HCT116 (cell line): ENCODE results near the gene DNAH7. TPM values are rescaled to one million over a fixed set of nuclear protein-coding genes. Genes with fewer than 3 reads are reported as not detected.

Experiments
- ATAC-seq: fragments of 200-7000 bp; cut with Tn5 transposase; 2 replicates; pipeline ENCODE4 v1.9.1; 2020; ENCODE audit warnings: mild to moderate bottlenecking, moderate library complexity
- BruUV-seq: library from RNA; stranded (reverse); fragments of 400-500 nt; replicated peaks from 2 replicates; lab custom pipeline; 2021; lab: Mats Ljungman, UMichigan
- CTCF ChIA-PET: fragments of 300-600 bp; sonication (Branson Sonifier 250); formaldehyde crosslinking; loops from one replicate; lab custom pipeline; 2021; ENCODE audit warnings: antibody characterized with exemption; lab: Charles Lee
- POLR2A ChIA-PET: fragments of 300-600, 350-600 bp; sonication (Branson Sonifier 250); formaldehyde crosslinking; loops from one replicate; lab custom pipeline; 2021; ENCODE audit warnings: antibody characterized with exemption; lab: Charles Lee
- RAD21 ChIA-PET, 2 experiments: fragments of 300-600 bp; sonication (Branson Sonifier 250); formaldehyde crosslinking; loops; one replicate each; lab custom pipeline; 2023; ENCODE audit warnings: low total read pairs in 2 of 2; ENCODE audit not compliant: uncharacterized antibody in 2 of 2, unreplicated experiment in 2 of 2, low non-redundant PET in 1 of 2; lab: Charles Lee
- DNase-seq: peaks from one replicate; pipeline ENCODE4 v3.0.0-alpha.2; 2010; ENCODE audit warnings: low read depth, low spot score
- H2AFZ ChIP-seq: fragments of 200-600 bp; shearing (Covaris generic), sonication (generic); 2 replicates; pipeline ENCODE4 v1.6.1; 2017; ENCODE audit warnings: low read depth, mixed run types, mixed read lengths, antibody characterized with exemption, low read length; ENCODE audit not compliant: poor library complexity, severe bottlenecking
- H3K27ac ChIP-seq: 2 replicates; pipeline ENCODE4 v1.5.1; 2012; ENCODE audit warnings: low read depth, low read length
- H3K27me3 ChIP-seq: fragments of 200-600 bp; sonication (generic); 2 replicates; pipeline ENCODE4 v1.6.1; 2016; ENCODE audit warnings: mixed run types, low read length, mixed read lengths; ENCODE audit not compliant: insufficient read depth
- H3K36me3 ChIP-seq, 2 experiments: fragments of 200-500 bp in 1 of 2; fragments of 200-600 bp in 1 of 2; sonication (Bioruptor generic) in 1 of 2; sonication (generic) in 1 of 2; 2 replicates each; pipeline versions ENCODE4 v1.5.1 to v1.6.1; 2014 to 2016; ENCODE audit warnings: low read length in 2 of 2, inconsistent platforms in 1 of 2, mixed read lengths in 1 of 2, mixed run types in 1 of 2; ENCODE audit not compliant: insufficient read depth in 2 of 2, control insufficient read depth in 1 of 2
- H3K4me1 ChIP-seq, 2 experiments: fragments of 200-600 bp in 1 of 2; sonication (generic) in 1 of 2; 2 replicates each; pipeline versions ENCODE4 v1.5.1 to v1.6.1; 2012 to 2017; ENCODE audit warnings: low read length in 2 of 2, inconsistent platforms in 1 of 2, mild to moderate bottlenecking in 1 of 2, mixed read lengths in 1 of 2, mixed run types in 1 of 2, moderate library complexity in 1 of 2; ENCODE audit not compliant: insufficient read depth in 2 of 2, control insufficient read depth in 1 of 2
- H3K4me2 ChIP-seq: fragments of 200-600 bp; sonication (generic); 2 replicates; pipeline ENCODE4 v1.6.1; 2017; ENCODE audit warnings: mixed run types, low read length, mixed read lengths
- H3K4me3 ChIP-seq, 2 experiments: fragments of 200-600 bp in 1 of 2; sonication (generic) in 1 of 2; replicated peaks in 1 of 2; 2 replicates each; pipeline ENCODE4 v1.5.1; 2011 to 2016; ENCODE audit warnings: low read length in 2 of 2, control low read depth in 1 of 2, low read depth in 1 of 2, mild to moderate bottlenecking in 1 of 2, mixed read lengths in 1 of 2, mixed run types in 1 of 2
- H3K79me2 ChIP-seq: fragments of 200-600 bp; sonication (generic); 2 replicates; pipeline ENCODE4 v1.6.1; 2017; ENCODE audit warnings: mild to moderate bottlenecking, mixed run types, low read length, moderate library complexity, mixed read lengths; ENCODE audit not compliant: insufficient read depth
- H3K9ac ChIP-seq: fragments of 200-600 bp; sonication (generic); 2 replicates; pipeline ENCODE4 v1.6.1; 2016; ENCODE audit warnings: low read length, mixed read lengths
- H3K9me2 ChIP-seq: fragments of 200-600 bp; sonication (generic), shearing (Covaris generic); 2 replicates; pipeline ENCODE4 v1.6.1; 2017; ENCODE audit warnings: mixed run types, mild to moderate bottlenecking, moderate library complexity; ENCODE audit not compliant: insufficient read depth
- H3K9me3 ChIP-seq, 2 experiments: fragments of 200-500 bp in 1 of 2; fragments of 200-600 bp in 1 of 2; sonication (Bioruptor generic) in 1 of 2; sonication (generic) in 1 of 2; 2 replicates each; pipeline ENCODE4 v1.6.1; 2014 to 2017; ENCODE audit warnings: low read length in 2 of 2, mixed read lengths in 2 of 2, inconsistent platforms in 1 of 2, low read depth in 1 of 2, mild to moderate bottlenecking in 1 of 2, mixed run types in 1 of 2, moderate library complexity in 1 of 2; ENCODE audit not compliant: control insufficient read depth in 1 of 2, insufficient read depth in 1 of 2
- H4K20me1 ChIP-seq: fragments of 200-600 bp; sonication (generic), shearing (Covaris generic); 2 replicates; pipeline ENCODE4 v1.6.1; 2017; ENCODE audit warnings: mixed run types, mild to moderate bottlenecking, moderate library complexity; ENCODE audit not compliant: insufficient read depth
- CEBPB ChIP-seq: IDR thresholded peaks from 2 replicates; pipeline ENCODE4 v1.6.1; 2012; ENCODE audit warnings: low read depth
- EZH2phosphoT487 ChIP-seq: fragments of 200-600 bp; IDR thresholded peaks from 2 replicates; pipeline ENCODE4 v1.6.1; 2018; ENCODE audit warnings: antibody characterized with exemption, borderline replicate concordance
- RAD21 ChIP-seq: IDR thresholded peaks from 2 replicates; pipeline ENCODE4 v1.6.1; 2012; ENCODE audit warnings: low read depth, mild to moderate bottlenecking
- SP1 ChIP-seq: IDR thresholded peaks from 2 replicates; pipeline ENCODE4 v1.6.1; 2012; ENCODE audit warnings: low read depth
- TCF7L2 ChIP-seq: IDR thresholded peaks from 2 replicates; pipeline ENCODE4 v1.7.0; 2011; ENCODE audit warnings: borderline replicate concordance, inconsistent platforms; ENCODE audit not compliant: insufficient read depth, insufficient read length; ENCODE audit errors: extremely low read depth
- intact Hi-C: fragments of 100-400 bp; cut with micrococcal nuclease; formaldehyde crosslinking; loops from 2 replicates; pipeline ENCODE4 v1.10.0; 2022
- total RNA-seq: library from RNA; stranded (reverse); gene quantifications from one replicate; pipeline ENCODE4 v1.2.1, GENCODE V29; 2021; ENCODE audit not compliant: unreplicated experiment
- TF ChIP-seq, protein P1 (sequence below), 3 experiments: fragments of 200-600 bp in 1 of 3; sonication (generic) in 1 of 3; IDR thresholded peaks in 2 of 3; conservative IDR thresholded peaks in 1 of 3; 2 replicates each; pipeline ENCODE4 v1.5.1; 2012 to 2017; ENCODE audit warnings: low read depth in 2 of 3, low read length in 2 of 3, antibody characterized with exemption in 1 of 3, borderline replicate concordance in 1 of 3, control low read depth in 1 of 3, mild to moderate bottlenecking in 1 of 3, mixed read lengths in 1 of 3, mixed run types in 1 of 3, moderate library complexity in 1 of 3; ENCODE audit not compliant: insufficient read depth in 1 of 3

DNAH7 gene
- total RNA-seq, 1 experiment from 2014 or later: not detected

DNA sequence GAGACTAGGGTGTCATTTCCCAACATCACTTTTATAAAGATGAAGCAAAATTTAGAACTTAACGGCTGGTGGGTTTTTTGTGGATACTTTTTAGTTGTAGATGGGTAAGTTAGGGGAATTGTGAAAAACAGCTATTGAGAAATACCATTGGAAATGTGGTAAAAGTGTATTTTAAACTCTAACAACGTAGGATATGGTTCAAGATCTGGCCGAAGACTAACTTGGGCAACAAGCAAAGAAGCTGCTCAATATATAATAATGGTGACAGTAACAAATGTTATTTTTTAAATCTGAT is 1.6 kb downstream of the DNAH7 start:
- Histone ChIP-seq H3K27me3 (no peaks in the 10 kb centered on the region), H3K27ac (no peak overlapping the region), H3K36me3 (no peaks in the 10 kb centered on the region), H3K4me2 (no peak overlapping the region; the same call in 1 of the 2 replicates), H4K20me1 (no peaks in the 10 kb centered on the region), H3K9me3 (no peaks in the 10 kb centered on the region), H3K9me2 (no peaks in the 10 kb centered on the region)
- no TSS peak for BruUV-seq
- CTCF ChIA-PET: interaction anchor here (0.8 to 3.0 kb wide), 11 partner anchors 9 to 410 kb away, joined by 3 to 26 read pairs (median 4); partner anchors contain the start of gene SLC39A10
- ATAC-seq: no peak
- TF ChIP-seq EZH2phosphoT487 (no peak), CEBPB (0 out of 2 replicates have a peak, but pooled peaks have one; percentile 22), TCF7L2 (no peak)
- TF ChIP-seq, all 23 proteins: peak for 1
- Histone ChIP-seq H2AFZ (peak overlapping the region; percentile 85), H3K79me2 (no peaks in the 10 kb centered on the region), H3K9ac (no peak overlapping the region), H3K4me3 (no peak overlapping the region), H3K4me1 (peaks cover 0 to 3% of the 10 kb centered on the region in 2 experiments; a peak in 1 of 4 replicates)
- intact Hi-C loops: loop anchor here (1.0 to 2.0 kb wide), 2 partner anchors 129 to 568 kb away; no protein-coding TSS in a partner anchor
- POLR2A ChIA-PET: no interaction called here
- RAD21 ChIA-PET: no interaction called here
- DNase-seq: no peak

DNA sequence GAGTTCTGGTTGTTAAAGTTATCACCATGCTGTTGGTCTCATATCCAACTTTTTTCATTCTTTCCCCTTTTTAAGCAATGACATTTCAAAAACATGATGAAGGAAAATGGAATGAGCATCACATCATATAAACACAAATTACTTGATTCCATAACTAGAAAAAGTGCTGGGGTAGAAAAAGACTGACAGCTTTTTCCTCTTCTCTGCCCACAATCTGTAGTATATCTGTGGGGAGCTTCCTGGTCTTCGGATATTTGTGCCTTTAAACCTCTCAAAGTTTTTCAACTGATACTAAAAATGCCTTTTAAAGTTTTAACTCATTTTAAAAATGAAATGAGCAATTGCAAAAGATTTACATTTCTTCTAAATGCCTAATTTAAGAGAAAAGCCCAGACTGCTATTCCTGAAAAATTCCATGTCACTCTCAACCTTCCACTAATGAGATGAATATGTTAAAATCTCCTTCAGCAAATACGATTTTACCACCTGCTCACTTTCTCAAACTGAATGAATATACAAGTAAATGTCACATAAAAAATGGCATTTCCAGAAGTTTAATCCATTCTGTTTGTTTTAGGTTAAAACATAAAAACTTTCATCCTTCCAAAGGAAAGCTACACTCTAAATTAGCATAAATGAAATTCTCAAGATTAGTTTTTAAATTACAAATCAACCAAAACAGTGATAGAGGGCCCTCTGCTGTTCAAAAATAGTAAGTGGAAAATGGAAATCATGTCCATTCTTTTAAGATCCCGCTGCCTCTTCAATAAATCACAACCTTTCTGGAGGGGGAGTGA is 2.1 kb downstream of the DNAH7 start:
- H3K27ac ChIP-seq: no peak overlapping the region
- H3K27me3 ChIP-seq: no peaks in the 10 kb centered on the region
- H3K9me2 ChIP-seq: no peaks in the 10 kb centered on the region
- no peaks in the 10 kb centered on the region for H3K79me2 ChIP-seq
- H2AFZ ChIP-seq: peak overlapping the region; percentile 85
- H3K4me2 ChIP-seq: no peak overlapping the region; the same call in 1 of the 2 replicates
- intact Hi-C loops: loop anchor here (1.0 to 2.0 kb wide), 3 partner anchors 128 to 568 kb away; no protein-coding TSS in a partner anchor
- ChIA-PET POLR2A (no interaction called here), CTCF (interaction anchor here (0.6 to 3.0 kb wide), 9 partner anchors 18 to 410 kb away, joined by 3 to 26 read pairs (median 3); partner anchors contain the start of gene SLC39A10), RAD21 (no interaction called here)
- ATAC-seq: peak; percentile 40; the same call in 1 of the 2 replicates
- H3K9me3 ChIP-seq: no peaks in the 10 kb centered on the region
- TF ChIP-seq RAD21 (peak; percentile 75), SP1 (no peak)
- TF ChIP-seq, protein P1, sequence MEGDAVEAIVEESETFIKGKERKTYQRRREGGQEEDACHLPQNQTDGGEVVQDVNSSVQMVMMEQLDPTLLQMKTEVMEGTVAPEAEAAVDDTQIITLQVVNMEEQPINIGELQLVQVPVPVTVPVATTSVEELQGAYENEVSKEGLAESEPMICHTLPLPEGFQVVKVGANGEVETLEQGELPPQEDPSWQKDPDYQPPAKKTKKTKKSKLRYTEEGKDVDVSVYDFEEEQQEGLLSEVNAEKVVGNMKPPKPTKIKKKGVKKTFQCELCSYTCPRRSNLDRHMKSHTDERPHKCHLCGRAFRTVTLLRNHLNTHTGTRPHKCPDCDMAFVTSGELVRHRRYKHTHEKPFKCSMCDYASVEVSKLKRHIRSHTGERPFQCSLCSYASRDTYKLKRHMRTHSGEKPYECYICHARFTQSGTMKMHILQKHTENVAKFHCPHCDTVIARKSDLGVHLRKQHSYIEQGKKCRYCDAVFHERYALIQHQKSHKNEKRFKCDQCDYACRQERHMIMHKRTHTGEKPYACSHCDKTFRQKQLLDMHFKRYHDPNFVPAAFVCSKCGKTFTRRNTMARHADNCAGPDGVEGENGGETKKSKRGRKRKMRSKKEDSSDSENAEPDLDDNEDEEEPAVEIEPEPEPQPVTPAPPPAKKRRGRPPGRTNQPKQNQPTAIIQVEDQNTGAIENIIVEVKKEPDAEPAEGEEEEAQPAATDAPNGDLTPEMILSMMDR (IDR thresholded peaks at IDR 0.05 in 2 of 3, conservative IDR thresholded peaks at IDR 0.05 in 1 of 3; ENCODE audit: borderline replicate concordance in 1 of 3, insufficient read depth in 1 of 3, low read depth in 2 of 3, low read length in 2 of 3): peak; percentile 51 to 71 (median 61)
- DNase-seq: peak; percentile 19
- no peak overlapping the region for H3K4me3 ChIP-seq
- no TSS peak for BruUV-seq
- H3K36me3 ChIP-seq: no peaks in the 10 kb centered on the region
- H4K20me1 ChIP-seq: no peaks in the 10 kb centered on the region
- H3K4me1 ChIP-seq: peaks cover 0 to 3% of the 10 kb centered on the region in 2 experiments; a peak in 1 of 4 replicates
- H3K9ac ChIP-seq: no peak overlapping the region
